Uterus (tissue), 4 donors: ENCODE data around the gene GNPNAT1. TPM values are rescaled to one million over a fixed set of nuclear protein-coding genes. Genes with fewer than 3 reads are reported as not detected.

Experiments
- DNase-seq, 2 donors: peaks; one replicate each; pipeline ENCODE4 v3.0.0-alpha.2; 2019 to 2020
- H3K27ac ChIP-seq, 2 donors: fragments of 200-600 bp; sonication (generic); 1 replicate in 1 of 2; 2 replicates in 1 of 2; pipeline ENCODE4 v1.5.1; 2016 to 2018
- H3K27me3 ChIP-seq, 2 donors: fragments of 200-600 bp; sonication (generic); one replicate each; pipeline ENCODE4 v1.5.1; 2018 to 2019; ENCODE audit warnings: control low read depth in 1 of 2
- H3K36me3 ChIP-seq, 2 donors: fragments of 200-600 bp; sonication (generic); one replicate each; pipeline ENCODE4 v1.5.1; 2019; ENCODE audit warnings: control low read depth in 1 of 2
- H3K4me1 ChIP-seq, 2 donors: fragments of 200-600 bp; sonication (generic); one replicate each; pipeline ENCODE4 v1.5.1; 2018 to 2019; ENCODE audit warnings: control low read depth in 1 of 2
- H3K4me3 ChIP-seq, 2 donors: fragments of 200-600 bp; sonication (generic); 1 replicate in 1 of 2; 2 replicates in 1 of 2; pipeline ENCODE4 v1.5.1; 2018 to 2019; ENCODE audit warnings: mild to moderate bottlenecking in 1 of 2
- H3K9me3 ChIP-seq, 2 donors: fragments of 200-600 bp; sonication (generic); one replicate each; pipeline ENCODE4 v1.5.1; 2019; ENCODE audit warnings: control low read depth in 1 of 2
- CTCF ChIP-seq, 4 experiments: fragments of 200-600 bp in 2 of 4; fragments of 450-650 bp in 2 of 4; sonication (generic) in 2 of 4; IDR thresholded peaks; one replicate each; pipeline ENCODE4 v1.5.1; 2016 to 2019; ENCODE audit warnings: antibody characterized with exemption in 4 of 4, mild to moderate bottlenecking in 2 of 4, moderate library complexity in 1 of 4
- POLR2A ChIP-seq, 2 donors: fragments of 450-650 bp; IDR thresholded peaks; one replicate each; pipeline ENCODE4 v1.6.1; 2016; ENCODE audit warnings: antibody characterized with exemption in 2 of 2, mild to moderate bottlenecking in 1 of 2, moderate library complexity in 1 of 2
- intact Hi-C: fragments of 100-400 bp; cut with DNase I; formaldehyde crosslinking; loops from one replicate; pipeline ENCODE4 v1.15.1; 2023; ENCODE audit warnings: low total_unique reads
- total RNA-seq, 4 donors: library from RNA; depleted of rRNA in 3 of 4; stranded (reverse); fragments of >200 nt in 3 of 4; gene quantifications; one replicate each; pipeline versions ENCODE4 v1.1.0 to v1.2.4, GENCODE V29; 2014 to 2023
- donor health status: DM: yes; HTN: yes; CAD: no.

Gene GNPNAT1
- total RNA-seq, 4 donors from 2014 or later, result 3.8 to 26.8 (median 15.3) TPM

DNA sequence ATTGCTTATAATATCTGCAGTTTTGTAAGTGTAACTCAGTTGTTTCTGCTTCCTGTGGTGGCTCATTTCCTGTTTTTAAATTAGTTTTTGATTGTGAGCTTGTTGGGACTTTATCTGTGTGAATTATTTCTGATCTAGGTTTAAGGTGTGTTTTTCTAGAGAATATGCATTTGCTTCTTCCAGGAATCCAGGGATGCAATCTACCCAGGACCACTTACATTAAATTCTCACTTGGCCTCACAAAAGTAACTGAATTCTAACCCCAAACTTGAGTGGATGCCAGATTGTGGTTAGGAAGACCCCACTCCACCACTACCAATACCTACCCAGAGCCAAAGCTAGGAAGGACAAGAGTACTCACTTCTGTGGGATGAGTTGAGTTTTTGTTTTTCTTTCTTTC is 49.5 kb downstream of the GNPNAT1 start:
- no peaks in the 10 kb centered on the region for H3K9me3 ChIP-seq
- H3K4me3 ChIP-seq, result no peak overlapping the region
- intact Hi-C loops, result no loop called here
- H3K27ac ChIP-seq, result no peak overlapping the region
- no peaks in the 10 kb centered on the region for H3K4me1 ChIP-seq
- no peaks in the 10 kb centered on the region for H3K27me3 ChIP-seq
- TF ChIP-seq CTCF (IDR thresholded peaks at IDR 0.05) (no peak), POLR2A (IDR thresholded peaks at IDR 0.05) (no peak)
- no peaks in the 10 kb centered on the region for H3K36me3 ChIP-seq
- DNase-seq, result no peak

DNA sequence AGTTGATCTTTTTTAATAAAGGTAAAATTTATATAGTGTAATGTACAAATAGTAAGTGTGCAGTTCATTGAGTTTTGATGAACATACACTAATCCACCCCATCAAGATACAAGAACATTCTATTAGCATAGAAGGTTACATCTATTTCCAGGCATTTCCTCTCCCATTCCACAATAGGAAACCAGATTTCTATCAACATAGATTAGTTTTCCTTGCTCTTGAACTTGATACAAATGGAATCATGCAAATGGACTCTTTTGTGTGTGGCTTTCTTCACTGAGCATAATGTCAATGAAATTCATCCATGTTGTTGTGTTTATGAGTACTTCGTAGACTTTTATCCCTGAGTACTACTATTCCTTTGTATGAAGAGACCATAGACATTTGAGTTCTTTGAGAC is 50.7 kb downstream of the GNPNAT1 start:
- Histone ChIP-seq H3K27me3 (no peaks in the 10 kb centered on the region), H3K27ac (no peak overlapping the region), H3K9me3 (no peaks in the 10 kb centered on the region), H3K4me3 (no peak overlapping the region), H3K36me3 (no peaks in the 10 kb centered on the region), H3K4me1 (no peaks in the 10 kb centered on the region)
- DNase-seq, result no peak
- intact Hi-C loops, result no loop called here
- TF ChIP-seq CTCF (IDR thresholded peaks at IDR 0.05) (no peak), POLR2A (IDR thresholded peaks at IDR 0.05) (no peak)

DNA sequence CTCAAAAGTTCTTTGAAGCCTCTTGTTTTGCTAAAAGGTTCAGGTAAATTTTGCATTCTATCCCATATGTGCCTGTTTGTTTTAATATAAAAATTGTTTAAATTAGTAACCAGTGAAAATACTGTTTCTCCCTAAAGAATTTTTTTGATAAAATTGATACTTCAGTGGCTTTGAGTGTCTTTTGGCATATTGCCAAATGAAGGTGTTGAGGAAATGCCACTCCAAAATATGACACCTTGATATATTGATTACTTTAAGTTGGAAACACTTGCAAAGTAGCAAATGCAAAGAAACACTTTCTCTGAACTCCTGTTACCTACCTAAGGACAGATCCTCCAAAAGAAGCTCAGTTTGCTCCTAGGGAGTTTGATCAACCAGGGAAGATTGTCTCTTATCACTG is 53.0 kb downstream of the GNPNAT1 start:
- no peaks in the 10 kb centered on the region for H3K27me3 ChIP-seq
- no peaks in the 10 kb centered on the region for H3K9me3 ChIP-seq
- H3K4me3 ChIP-seq, result no peak overlapping the region
- no peaks in the 10 kb centered on the region for H3K36me3 ChIP-seq
- intact Hi-C loops, result no loop called here
- TF ChIP-seq POLR2A (IDR thresholded peaks at IDR 0.05), result no peak
- no peak for TF ChIP-seq CTCF (IDR thresholded peaks at IDR 0.05)
- DNase-seq, result no peak
- H3K4me1 ChIP-seq, result no peaks in the 10 kb centered on the region
- H3K27ac ChIP-seq, result no peak overlapping the region

DNA sequence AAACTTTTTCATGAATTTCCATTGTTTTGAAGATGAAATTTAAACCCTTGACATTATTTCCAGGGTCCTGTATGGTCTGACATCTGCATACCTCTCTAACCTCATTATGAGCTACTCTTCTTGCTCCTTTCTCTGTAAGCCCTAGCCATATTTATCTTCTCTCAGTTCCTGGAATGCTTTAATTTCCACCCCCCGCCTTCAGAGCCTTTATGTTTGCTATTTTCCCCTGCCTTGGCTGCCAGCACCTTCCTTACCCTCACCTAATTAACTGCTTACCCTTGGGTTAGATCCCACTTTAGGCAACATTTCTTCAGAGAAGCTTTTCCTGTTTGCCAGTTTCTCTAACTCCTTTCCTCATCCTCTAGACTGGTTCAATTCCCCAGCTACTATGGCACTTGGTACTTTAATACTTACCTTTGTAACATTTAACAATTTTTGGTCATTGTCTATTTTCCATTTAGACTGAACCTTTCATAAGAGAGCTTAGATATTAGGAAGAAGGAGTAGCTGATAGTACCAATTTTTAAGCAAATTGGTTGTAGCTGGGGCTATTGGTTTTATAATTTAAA is 55.4 kb downstream of the GNPNAT1 start:
- intact Hi-C loops, result no loop called here
- H3K9me3 ChIP-seq, result no peaks in the 10 kb centered on the region
- no peaks in the 10 kb centered on the region for H3K27me3 ChIP-seq
- no peak overlapping the region for H3K27ac ChIP-seq
- H3K4me1 ChIP-seq, result no peaks in the 10 kb centered on the region
- no peak for DNase-seq
- no peaks in the 10 kb centered on the region for H3K36me3 ChIP-seq
- TF ChIP-seq CTCF (IDR thresholded peaks at IDR 0.05) (no peak), POLR2A (IDR thresholded peaks at IDR 0.05) (no peak)
- H3K4me3 ChIP-seq, result no peak overlapping the region

DNA sequence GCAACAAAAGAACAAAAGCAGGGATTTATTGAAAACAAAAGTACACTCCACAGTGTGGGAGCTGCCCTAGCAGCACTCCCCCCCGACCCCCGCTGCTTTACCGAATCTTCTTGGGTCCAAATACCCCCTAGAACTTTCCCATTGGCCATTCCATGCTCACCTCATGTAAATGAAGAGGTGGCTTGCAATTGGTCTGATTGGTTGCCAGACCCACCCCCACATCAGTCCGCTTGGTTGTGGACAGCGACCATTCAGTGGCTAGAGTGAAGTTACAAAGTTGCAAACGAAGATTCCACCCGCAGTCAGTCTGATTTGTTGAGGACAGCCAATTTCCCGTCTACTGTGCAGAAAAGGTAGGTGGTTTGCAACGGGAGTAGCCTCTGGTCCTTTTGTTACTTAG is 57.6 kb downstream of the GNPNAT1 start:
- Histone ChIP-seq H3K4me3 (no peak overlapping the region), H3K27ac (no peak overlapping the region), H3K36me3 (no peaks in the 10 kb centered on the region), H3K9me3 (no peaks in the 10 kb centered on the region), H3K4me1 (no peaks in the 10 kb centered on the region), H3K27me3 (no peaks in the 10 kb centered on the region)
- TF ChIP-seq POLR2A (IDR thresholded peaks at IDR 0.05) (no peak), CTCF (IDR thresholded peaks at IDR 0.05) (no peak)
- no peak for DNase-seq
- intact Hi-C loops, result no loop called here
